G401.6 (cell line): ENCODE data around the gene FKRP.
"Not testable (repeated sequence)": the region's sequence is repeated elsewhere in the genome, so short reads cannot be mapped to it uniquely, and the experiment has no call there.

Experiments used
- FAIRE-seq: peaks from 2 replicates; lab custom pipeline; 2012; peaks lifted over from hg19 to GRCh38; lab: Jason Lieb, UNC

The FKRP gene

GRCh38 chr19:46745521-46746280 is at the start of gene FKRP:
FKRP (plus strand) TSS chr19:46746057; CDS start chr19:46755451, 9,394 bp downstream.
- FAIRE-seq = no peak

GRCh38 chr19:46696866-46697203 is 49.0 kb upstream of the FKRP start:
- no peak for FAIRE-seq

GRCh38 chr19:46697204-46697960 is 48.5 kb upstream of the FKRP start:
- peak; percentile 94 for FAIRE-seq

- FAIRE-seq = no peak
These were observed 47.2 kb upstream of the FKRP start for GRCh38 chr19:46698395-46699321.

- no peak for FAIRE-seq
These were observed 45.2 kb upstream of the FKRP start for GRCh38 chr19:46700704-46701103.

- FAIRE-seq = no peak
These were observed 41.3 kb upstream of the FKRP start for GRCh38 chr19:46704379-46705076.

- FAIRE-seq = no peak
These were observed 35.2 kb upstream of the FKRP start for GRCh38 chr19:46710687-46711086.

GRCh38 chr19:46712768-46713338 is 33.0 kb upstream of the FKRP start:
- FAIRE-seq = not testable (repeated sequence)

GRCh38 chr19:46713781-46714443 is 31.9 kb upstream of the FKRP start:
- no peak for FAIRE-seq

GRCh38 chr19:46714444-46715106 is 31.3 kb upstream of the FKRP start:
- no peak for FAIRE-seq

GRCh38 chr19:46715620-46715974 is 30.3 kb upstream of the FKRP start:
- no peak for FAIRE-seq

GRCh38 chr19:46715975-46716671 is 29.7 kb upstream of the FKRP start:
- FAIRE-seq = no peak

- no peak for FAIRE-seq
These were observed 29.2 kb upstream of the FKRP start for GRCh38 chr19:46716672-46717033.

GRCh38 chr19:46717034-46717715 is 28.7 kb upstream of the FKRP start, which contains the start of gene PRKD2:
PRKD2 (minus strand) TSS chr19:46717114; CDS start chr19:46716370, 744 bp downstream.
- no peak for FAIRE-seq

- no peak for FAIRE-seq
These were observed 28.1 kb upstream of the FKRP start for GRCh38 chr19:46717716-46718143.

- peak; percentile 87 for FAIRE-seq
These were observed 27.5 kb upstream of the FKRP start for GRCh38 chr19:46718157-46718933.

- no peak for FAIRE-seq
These were observed 26.8 kb upstream of the FKRP start for GRCh38 chr19:46718934-46719622.
